H1 (cell line): ENCODE data around the gene SH3PXD2A. TPM values are rescaled to one million over a fixed set of nuclear protein-coding genes. Genes with fewer than 3 reads are reported as not detected.

Experiments used
- CTCF ChIA-PET: fragments of 300-600 bp; sonication (Branson Sonifier 250); formaldehyde crosslinking; loops from one replicate; lab custom pipeline; 2021; ENCODE audit not compliant: partially characterized antibody; lab: Charles Lee
- POLR2A ChIA-PET: fragments of 300-600 bp; sonication (Branson Sonifier 250); formaldehyde crosslinking; loops from one replicate; lab custom pipeline; 2021; ENCODE audit warnings: inconsistent platforms; ENCODE audit not compliant: partially characterized antibody; lab: Charles Lee
- DNase-seq, 2 experiments: peaks; one replicate each; pipeline versions ENCODE4 v3.0.0 to v3.0.0-alpha.2; 2010 to 2022; ENCODE audit warnings: low spot score in 2 of 2, low read depth in 1 of 2, mixed read lengths in 1 of 2
- FAIRE-seq: peaks from 2 replicates; lab custom pipeline; 2011; peaks lifted over from hg19 to GRCh38; lab: Jason Lieb, UNC
- H2AFZ ChIP-seq: 2 replicates; pipeline ENCODE4 v1.8.1; 2012; ENCODE audit warnings: low read length, inconsistent platforms
- H2AK5ac ChIP-seq: 2 replicates; pipeline ENCODE4 v1.6.1; 2013; ENCODE audit warnings: low read depth, low read length
- H2BK120ac ChIP-seq: replicated peaks from 2 replicates; pipeline ENCODE3; 2013; ENCODE audit warnings: low read depth, low read length, inconsistent platforms
- H2BK12ac ChIP-seq: 2 replicates; pipeline ENCODE4 v1.6.1; 2013; ENCODE audit warnings: low read depth, low read length
- H2BK15ac ChIP-seq: 2 replicates; pipeline ENCODE4 v1.6.1; 2013; ENCODE audit warnings: low read length
- H2BK20ac ChIP-seq: 2 replicates; pipeline ENCODE4 v1.6.1; 2013; ENCODE audit warnings: low read length
- H2BK5ac ChIP-seq: 2 replicates; pipeline ENCODE4 v1.6.1; 2013; ENCODE audit warnings: low read depth, low read length
- H3K14ac ChIP-seq: 2 replicates; pipeline ENCODE4 v1.6.1; 2013; ENCODE audit warnings: inconsistent platforms; ENCODE audit not compliant: insufficient read length
- H3K18ac ChIP-seq: 2 replicates; pipeline ENCODE4 v1.6.1; 2013; ENCODE audit warnings: low read length; ENCODE audit errors: extremely low read depth
- H3K23ac ChIP-seq: 2 replicates; pipeline ENCODE4 v1.6.1; 2013; ENCODE audit warnings: inconsistent platforms; ENCODE audit not compliant: insufficient read length
- H3K23me2 ChIP-seq: 2 replicates; pipeline ENCODE4 v1.6.1; 2013; ENCODE audit warnings: low read depth, low read length
- H3K27ac ChIP-seq: 2 replicates; pipeline ENCODE4 v1.6.1; 2011; ENCODE audit warnings: low read depth, low read length, inconsistent platforms
- H3K27me3 ChIP-seq, 4 experiments: replicated peaks in 1 of 4; 1 replicate in 1 of 4; 2 replicates in 3 of 4; pipeline versions ENCODE4 v1.6.1 to v1.8.1; 2011 to 2013; ENCODE audit warnings: low read length in 3 of 4, mild to moderate bottlenecking in 3 of 4, inconsistent platforms in 2 of 4, mixed read lengths in 2 of 4, moderate library complexity in 1 of 4; ENCODE audit not compliant: control insufficient read depth in 3 of 4, insufficient read depth in 3 of 4; ENCODE audit errors: extremely low read depth in 1 of 4
- H3K36me3 ChIP-seq, 4 experiments: 2 replicates each; pipeline versions ENCODE4 v1.6.1 to v1.8.1; 2011 to 2013; ENCODE audit warnings: mild to moderate bottlenecking in 4 of 4, low read length in 3 of 4, moderate library complexity in 2 of 4, control low read depth in 1 of 4, inconsistent platforms in 1 of 4; ENCODE audit not compliant: insufficient read depth in 4 of 4, control insufficient read depth in 2 of 4
- H3K4ac ChIP-seq: replicated peaks from 2 replicates; pipeline ENCODE3; 2013; ENCODE audit warnings: low read length, low read depth, mixed read lengths, inconsistent platforms; ENCODE audit not compliant: insufficient read length
- H3K4me1 ChIP-seq, 4 experiments: replicated peaks in 1 of 4; 1 replicate in 1 of 4; 2 replicates in 3 of 4; pipeline versions ENCODE4 v1.6.1 to v1.8.1; 2011 to 2013; ENCODE audit warnings: low read length in 3 of 4, inconsistent platforms in 2 of 4, mixed read lengths in 1 of 4; ENCODE audit not compliant: insufficient read depth in 4 of 4, control insufficient read depth in 3 of 4
- H3K4me2 ChIP-seq, 2 experiments: 2 replicates each; pipeline versions ENCODE4 v1.6.1 to v1.8.1; 2011 to 2013; ENCODE audit warnings: low read depth in 2 of 2, low read length in 2 of 2, control low read depth in 1 of 2, inconsistent platforms in 1 of 2, mild to moderate bottlenecking in 1 of 2; ENCODE audit not compliant: insufficient read depth in 1 of 2
- H3K4me3 ChIP-seq, 4 experiments: fragments of 200-600, 300-600 bp in 1 of 4; sonication (generic), shearing (Covaris generic), sonication (Bioruptor Twin) in 1 of 4; 2 replicates each; pipeline versions ENCODE4 v1.5.1 to v1.8.1; 2011 to 2016; ENCODE audit warnings: low read length in 4 of 4, low read depth in 3 of 4, control low read depth in 2 of 4, inconsistent platforms in 2 of 4, mild to moderate bottlenecking in 2 of 4, mixed read lengths in 1 of 4, moderate library complexity in 1 of 4; ENCODE audit not compliant: insufficient read depth in 2 of 4; ENCODE audit errors: extremely low read depth in 1 of 4
- H3K56ac ChIP-seq: replicated peaks from 2 replicates; pipeline ENCODE3; 2013; ENCODE audit warnings: low read depth, mild to moderate bottlenecking, mixed read lengths, low read length, inconsistent platforms; ENCODE audit not compliant: insufficient read length
- H3K79me1 ChIP-seq: 2 replicates; pipeline ENCODE4 v1.6.1; 2013; ENCODE audit warnings: low read depth, low read length, control low read depth
- H3K79me2 ChIP-seq, 2 experiments: 2 replicates each; pipeline versions ENCODE4 v1.6.1 to v1.8.1; 2012 to 2013; ENCODE audit warnings: low read length in 2 of 2, mild to moderate bottlenecking in 2 of 2, inconsistent platforms in 1 of 2; ENCODE audit not compliant: insufficient read depth in 2 of 2, control insufficient read depth in 1 of 2
- H3K9ac ChIP-seq, 4 experiments: replicated peaks in 1 of 4; 1 replicate in 1 of 4; 2 replicates in 3 of 4; pipeline versions ENCODE4 v1.6.1 to v1.8.1; 2011 to 2013; ENCODE audit warnings: low read depth in 3 of 4, low read length in 3 of 4, control low read depth in 2 of 4, mild to moderate bottlenecking in 2 of 4, moderate library complexity in 2 of 4, inconsistent platforms in 1 of 4; ENCODE audit errors: extremely low read depth in 1 of 4
- H3K9me3 ChIP-seq, 2 experiments: 2 replicates each; pipeline versions ENCODE4 v1.6.1 to v1.8.1; 2012 to 2013; ENCODE audit warnings: mild to moderate bottlenecking in 2 of 2, moderate library complexity in 2 of 2, control low read depth in 1 of 2, inconsistent platforms in 1 of 2, low read depth in 1 of 2, low read length in 1 of 2, mixed read lengths in 1 of 2; ENCODE audit not compliant: insufficient read depth in 2 of 2
- H4K20me1 ChIP-seq, 2 experiments: replicated peaks in 1 of 2; 2 replicates each; pipeline versions ENCODE3 to v1.8.1; 2011 to 2013; ENCODE audit warnings: inconsistent platforms in 2 of 2, low read length in 2 of 2, mild to moderate bottlenecking in 1 of 2; ENCODE audit not compliant: insufficient read depth in 2 of 2, control insufficient read depth in 1 of 2
- H4K5ac ChIP-seq: 2 replicates; pipeline ENCODE4 v1.6.1; 2013; ENCODE audit warnings: low read length, low read depth, mixed read lengths, inconsistent platforms; ENCODE audit not compliant: insufficient read length
- H4K8ac ChIP-seq: 2 replicates; pipeline ENCODE4 v1.8.0; 2013; ENCODE audit warnings: mild to moderate bottlenecking, moderate library complexity, low read length, inconsistent platforms; ENCODE audit not compliant: insufficient read depth; ENCODE audit errors: extremely low read depth
- H4K91ac ChIP-seq: replicated peaks from 2 replicates; pipeline ENCODE3; 2013; ENCODE audit warnings: low read length, mixed read lengths, inconsistent platforms; ENCODE audit not compliant: insufficient read length
- EZH2 ChIP-seq: fragments of 200-600 bp; sonication (generic); IDR thresholded peaks from 2 replicates; pipeline ENCODE4 v1.7.1; 2012; ENCODE audit warnings: low read depth, mild to moderate bottlenecking, moderate library complexity, low read length, inconsistent platforms; ENCODE audit not compliant: severe bottlenecking
- HDAC2 ChIP-seq, 2 experiments: fragments of 300-600 bp in 1 of 2; sonication (generic) in 1 of 2; IDR thresholded peaks; 2 replicates each; pipeline ENCODE4 v1.6.1; 2011 to 2012; ENCODE audit warnings: low read depth in 2 of 2, low read length in 2 of 2, mild to moderate bottlenecking in 2 of 2, moderate library complexity in 2 of 2, borderline replicate concordance in 1 of 2, inconsistent platforms in 1 of 2
- POLR2AphosphoS5 ChIP-seq: IDR thresholded peaks from 2 replicates; pipeline ENCODE4 v1.6.1; 2011; ENCODE audit warnings: low read depth, low read length
- POU5F1 ChIP-seq: IDR thresholded peaks from 2 replicates; pipeline ENCODE4 v1.6.1; 2011; ENCODE audit warnings: low read depth, mild to moderate bottlenecking, low read length, moderate library complexity
- SP4 ChIP-seq: IDR thresholded peaks from 2 replicates; pipeline ENCODE4 v1.6.1; 2012; ENCODE audit warnings: low read length, inconsistent platforms
- WGBS, 2 experiments: shearing (Covaris generic) in 1 of 2; methylation state at CpG; one replicate each; pipeline versions ENCODE4 v1.1.6 to v1.1.7; 2013 to 2015; ENCODE audit warnings: low lambda C conversion rate in 2 of 2, mixed read lengths in 2 of 2, inconsistent platforms in 1 of 2, low coverage in 1 of 2, missing lambda C conversion rate in 1 of 2; ENCODE audit not compliant: insufficient replicate concordance in 2 of 2, insufficient coverage in 1 of 2, insufficient read length in 1 of 2; ENCODE audit errors: extremely low coverage in 1 of 2, missing lambda C conversion rate in 1 of 2; 5-methylcytosine and 5-hydroxymethylcytosine counted together
- polyA plus RNA-seq, 7 experiments: library from polyadenylated mRNA; depleted of rRNA in 3 of 7; stranded (reverse) in 5 of 7; unstranded in 2 of 7; fragments of >200 nt in 5 of 7; fragments of 200-250 nt in 2 of 7; gene quantifications; 1 replicate in 5 of 7; 2 replicates in 1 of 7; 4 replicates in 1 of 7; pipeline versions ENCODE4 v1.2.1 to v1.2.3, GENCODE V29; 2011 to 2013; ENCODE audit warnings: missing spikeins in 2 of 7, mixed read lengths in 2 of 7
- total RNA-seq: library from RNA; stranded (reverse); fragmentation: NEBNext Ultra II Directional; extraction: Animal tissue kit (Norgen Biotek cat#: 25700); gene quantifications from 2 replicates; pipeline ENCODE4 v1.2.1, GENCODE V29; 2021
- TF ChIP-seq, protein P1 (sequence below): IDR thresholded peaks from 2 replicates; pipeline ENCODE4 v1.6.1; 2011; ENCODE audit warnings: low read depth, mild to moderate bottlenecking, low read length; ENCODE audit not compliant: insufficient read depth

SH3PXD2A gene
- total and polyA plus RNA-seq, 2 of the 8 experiments (the other 6 are each of a cell fraction or from before 2014, with no cell fraction given): 5.4 to 16.3 TPM

DNA sequence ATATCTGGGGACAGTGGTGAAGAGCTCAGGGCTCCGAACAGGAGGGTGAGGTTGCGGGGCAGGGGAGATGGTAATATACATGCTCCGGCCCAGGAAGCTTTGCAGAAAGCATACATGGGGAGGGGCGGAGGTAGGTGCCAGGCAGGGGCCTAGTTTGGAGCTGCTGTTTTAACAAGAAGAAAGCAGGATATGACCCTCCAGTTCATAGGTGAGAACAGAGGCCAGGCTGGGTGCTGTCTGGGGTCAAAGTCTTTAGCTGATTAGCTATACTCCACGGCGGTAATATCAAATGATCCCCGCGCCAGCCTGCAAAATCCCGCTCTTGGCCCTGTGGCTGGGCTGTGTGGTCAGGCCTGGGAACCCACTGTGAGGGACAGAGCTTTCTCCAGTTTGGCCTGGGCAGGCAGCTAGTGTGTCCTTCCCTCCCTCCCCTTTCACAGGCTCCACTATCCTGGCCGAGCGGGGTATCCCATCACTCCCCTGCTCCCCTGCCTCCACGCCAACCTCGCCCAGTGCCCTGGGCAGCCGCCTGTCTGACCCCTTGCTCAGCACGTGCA, 266.2 kb downstream of the SH3PXD2A start:
- no peak overlapping the region for H2AFZ ChIP-seq
- no peak overlapping the region for H4K8ac ChIP-seq
- H2BK15ac ChIP-seq: no peak overlapping the region
- DNase-seq (no peak), FAIRE-seq (no peak)
- ChIA-PET POLR2A (interaction anchor here (0.7 to 1.2 kb wide), 2 partner anchors 9 to 10 kb away, joined by 3 to 4 read pairs; no protein-coding TSS in a partner anchor), CTCF (interaction anchor here (0.6 to 19.1 kb wide), 17 partner anchors 9 to 760 kb away, joined by 3 to 448 read pairs (median 4); no protein-coding TSS in a partner anchor)
- H3K27ac ChIP-seq: no peak overlapping the region
- H3K4me3 ChIP-seq: no peak overlapping the region
- H3K27me3 ChIP-seq: no peaks in the 10 kb centered on the region
- H3K18ac ChIP-seq: no peak overlapping the region
- no peaks in the 10 kb centered on the region for H3K79me2 ChIP-seq
- no peaks in the 10 kb centered on the region for H4K20me1 ChIP-seq
- peaks cover 0 to 2% (median 0%) of the 10 kb centered on the region in 4 experiments; a peak in 1 of 7 replicates for H3K4me1 ChIP-seq
- no peak overlapping the region for H2BK20ac ChIP-seq
- H3K9ac ChIP-seq: no peak overlapping the region
- no peak overlapping the region for H2BK12ac ChIP-seq
- H3K23ac ChIP-seq: no peak overlapping the region
- no peaks in the 10 kb centered on the region for H3K23me2 ChIP-seq
- WGBS, 2 experiments: 92% methylated on average over 12 of the region's 15 CpGs; no CpG with 5 or more reads in 1 of the 2 experiments
- H2BK120ac ChIP-seq: no peak overlapping the region
- no peaks in the 10 kb centered on the region for H3K79me1 ChIP-seq
- H3K56ac ChIP-seq: no peak overlapping the region
- TF ChIP-seq HDAC2 (IDR thresholded peaks at IDR 0.05; ENCODE audit: borderline replicate concordance in 1 of 2, low read depth in 2 of 2, low read length in 2 of 2) (no peak), EZH2 (no peak), POU5F1 (no peak), SP4 (no peak), POLR2AphosphoS5 (no peak)
- TF ChIP-seq, protein P1, sequence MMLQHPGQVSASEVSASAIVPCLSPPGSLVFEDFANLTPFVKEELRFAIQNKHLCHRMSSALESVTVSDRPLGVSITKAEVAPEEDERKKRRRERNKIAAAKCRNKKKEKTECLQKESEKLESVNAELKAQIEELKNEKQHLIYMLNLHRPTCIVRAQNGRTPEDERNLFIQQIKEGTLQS: no peak
- no peak overlapping the region for H3K14ac ChIP-seq
- no peak overlapping the region for H2AK5ac ChIP-seq
- H3K4ac ChIP-seq: no peak overlapping the region
- H4K91ac ChIP-seq: no peak overlapping the region
- H3K4me2 ChIP-seq: no peak overlapping the region
- 0 out of 4 replicates have a peak, but pooled peaks cover 0 to 2% of the 10 kb centered on the region in 2 experiments for H3K9me3 ChIP-seq
- no peaks in the 10 kb centered on the region for H3K36me3 ChIP-seq
- H2BK5ac ChIP-seq: no peak overlapping the region
- H4K5ac ChIP-seq: no peak overlapping the region
